Spleen (tissue), 11 donors: Measurements from ENCODE around the gene KIF6. TPM values are rescaled to one million over a fixed set of nuclear protein-coding genes. Genes with fewer than 3 reads are reported as not detected.

ENCODE experiments used
- DNase-seq: peaks from one replicate; pipeline ENCODE4 v3.0.0-alpha.2; 2020
- H3K27ac ChIP-seq, 8 donors: fragments of 200-600 bp; sonication (generic) in 7 of 8; 1 replicate in 4 of 8; 2 replicates in 4 of 8; pipeline versions ENCODE4 v1.5.0 to v1.8.0; 2016 to 2021; ENCODE audit warnings: inconsistent platforms in 4 of 8, mild to moderate bottlenecking in 4 of 8, moderate library complexity in 1 of 8
- H3K27me3 ChIP-seq, 7 donors: fragments of 200-600 bp; sonication (generic) in 6 of 7; replicated peaks in 1 of 7; 1 replicate in 4 of 7; 2 replicates in 3 of 7; pipeline versions ENCODE4 v1.5.0 to v1.8.0; 2016 to 2021; ENCODE audit warnings: inconsistent platforms in 3 of 7, mild to moderate bottlenecking in 1 of 7
- H3K36me3 ChIP-seq, 6 donors: fragments of 200-600 bp; sonication (generic) in 5 of 6; 1 replicate in 4 of 6; 2 replicates in 2 of 6; pipeline versions ENCODE4 v1.5.0 to v1.8.0; 2016 to 2021; ENCODE audit warnings: inconsistent platforms in 2 of 6
- H3K4me1 ChIP-seq, 6 donors: fragments of 200-600 bp; sonication (generic) in 5 of 6; 1 replicate in 3 of 6; 2 replicates in 3 of 6; pipeline versions ENCODE4 v1.5.0 to v1.8.0; 2016 to 2021; ENCODE audit warnings: inconsistent platforms in 3 of 6
- H3K4me3 ChIP-seq, 8 donors: fragments of 200-600 bp; sonication (generic) in 7 of 8; 1 replicate in 4 of 8; 2 replicates in 4 of 8; pipeline versions ENCODE4 v1.5.0 to v1.8.0; 2016 to 2021; ENCODE audit warnings: inconsistent platforms in 4 of 8, mild to moderate bottlenecking in 4 of 8, moderate library complexity in 2 of 8
- H3K9me3 ChIP-seq, 8 donors: fragments of 200-600 bp; sonication (generic) in 7 of 8; 1 replicate in 4 of 8; 2 replicates in 4 of 8; pipeline versions ENCODE4 v1.5.0 to v1.8.0; 2016 to 2021; ENCODE audit warnings: inconsistent platforms in 4 of 8
- CTCF ChIP-seq, 11 experiments: fragments of 200-600 bp in 7 of 11; fragments of 450-650 bp in 4 of 11; sonication (generic) in 4 of 11; IDR thresholded peaks in 8 of 11; conservative IDR thresholded peaks in 3 of 11; 1 replicate in 7 of 11; 2 replicates in 4 of 11; pipeline versions ENCODE4 v1.4.0 to v1.8.0; 2016 to 2021; ENCODE audit warnings: antibody characterized with exemption in 11 of 11, inconsistent platforms in 4 of 11, mild to moderate bottlenecking in 1 of 11
- POLR2A ChIP-seq, 3 donors: fragments of 450-650 bp; IDR thresholded peaks; one replicate each; pipeline ENCODE4 v1.5.1; 2017; ENCODE audit warnings: antibody characterized with exemption in 3 of 3, mild to moderate bottlenecking in 1 of 3
- POLR2AphosphoS5 ChIP-seq, 3 donors: sonication (generic); formaldehyde crosslinking; IDR thresholded peaks; one replicate each; pipeline ENCODE4 v1.5.1; 2017; ENCODE audit warnings: antibody characterized with exemption in 3 of 3
- WGBS, 5 donors: extraction: QIAGEN DNeasy Blood & Tissue Kit in 3 of 5; methylation state at CpG; one replicate each; pipeline versions ENCODE4 v1.1.5 to v1.1.7; 2013 to 2018; 5-methylcytosine and 5-hydroxymethylcytosine counted together
- intact Hi-C: fragments of 100-400 bp; cut with DNase I; formaldehyde crosslinking; loops from one replicate; pipeline ENCODE4 v1.15.0; 2023; ENCODE audit warnings: low total_unique reads
- polyA plus RNA-seq, 3 donors: library from polyadenylated mRNA; stranded (reverse); fragments of 200-250 nt; gene quantifications; one replicate each; pipeline ENCODE4 v1.2.1, GENCODE V29; 2013
- total RNA-seq, 7 donors: library from RNA; depleted of rRNA in 3 of 7; stranded (reverse); fragments of >200 nt in 3 of 7; fragmentation: NEBNext Ultra II Directional in 4 of 7; extraction: Animal tissue kit (Norgen Biotek cat#: 25700) in 4 of 7; gene quantifications; one replicate each; pipeline versions ENCODE4 v1.1.0 to v1.2.1, GENCODE V29; 2016 to 2021
- donor health status: healthy with polysubstance abuse.
- donor health status: DM: no; HTN: no; CAD: no; lungs with moderate emphysema.
- donor health status: DM: no; HTN: no; CAD: no.
- donor health status: Bipolar disorder and iron deficiency.
- donor health status: healthy.
- donor health status: DM: no; HTN: no; CAD: no.
- donor health status: DM: yes; HTN: yes; CAD: no.

The KIF6 gene
- total and polyA plus RNA-seq, 10 donors, result 0.10 to 0.75 (median 0.24) TPM; not detected in 3

DNA sequence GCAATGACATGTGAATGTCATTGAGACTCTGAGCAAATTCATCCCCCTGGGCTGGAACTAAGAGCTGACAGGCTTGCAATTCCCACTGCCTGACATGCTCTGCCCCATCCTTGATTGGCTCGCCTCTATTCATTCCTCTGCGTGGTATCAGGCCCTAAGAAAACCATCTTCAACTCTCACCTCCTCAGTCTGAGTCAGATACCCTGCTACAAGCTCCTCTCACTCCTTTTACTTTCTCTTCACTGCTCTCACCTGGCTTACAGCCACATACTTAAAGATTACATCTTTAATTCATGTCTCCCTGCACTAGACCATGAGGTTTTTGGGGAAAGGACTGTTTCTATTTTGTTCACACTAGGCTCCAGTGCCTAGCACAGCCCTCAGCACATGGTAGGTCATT is 131.6 kb downstream of the KIF6 start:
- no peaks in the 10 kb centered on the region for H3K9me3 ChIP-seq
- DNase-seq, result no peak
- no peaks in the 10 kb centered on the region for H3K36me3 ChIP-seq
- H3K4me1 ChIP-seq, result no peaks in the 10 kb centered on the region
- TF ChIP-seq CTCF (IDR thresholded peaks at IDR 0.05 in 8 of 11, conservative IDR thresholded peaks at IDR 0.05 in 3 of 11) (no peak), POLR2A (IDR thresholded peaks at IDR 0.05) (no peak), POLR2AphosphoS5 (IDR thresholded peaks at IDR 0.05) (no peak)
- no peak overlapping the region for H3K4me3 ChIP-seq
- peaks cover 0 to 15% (median 0%) of the 10 kb centered on the region in 7 donors for H3K27me3 ChIP-seq
- WGBS, 5 donors, result 84 to 98% (median 88%) methylated on average over 2 of the region's 2 CpGs
- no peak overlapping the region for H3K27ac ChIP-seq
- intact Hi-C loops, result no loop called here

- WGBS, 5 donors, result 85 to 91% (median 87%) methylated on average over 5 of the region's 5 CpGs
Measured at GRCh38 chr6:39590871-39591393, 134.3 kb downstream of the KIF6 start.

DNA sequence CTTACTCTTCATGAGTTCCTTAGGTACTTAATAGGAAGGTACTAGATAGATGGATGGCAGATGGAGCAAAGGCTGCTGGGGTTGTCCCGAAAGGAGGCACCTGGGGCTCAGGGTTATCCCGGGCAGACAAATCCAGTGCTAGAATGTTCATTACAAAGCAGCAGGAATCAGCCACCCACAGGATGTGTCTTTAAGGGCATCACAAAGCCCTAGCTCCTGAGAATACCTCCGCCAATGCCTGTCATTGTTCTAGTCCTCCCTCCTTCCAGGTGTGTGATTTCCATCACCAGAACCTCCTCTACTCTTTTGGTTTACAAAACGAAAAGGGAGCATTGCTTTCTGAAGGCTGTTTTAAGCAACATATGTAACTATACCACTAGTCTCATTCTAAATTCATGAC is 138.1 kb downstream of the KIF6 start:
- TF ChIP-seq CTCF (IDR thresholded peaks at IDR 0.05 in 8 of 11, conservative IDR thresholded peaks at IDR 0.05 in 3 of 11), result no peak
- TF ChIP-seq POLR2A (IDR thresholded peaks at IDR 0.05), result no peak
- no peak for TF ChIP-seq POLR2AphosphoS5 (IDR thresholded peaks at IDR 0.05)
- Histone ChIP-seq H3K4me1 (no peaks in the 10 kb centered on the region), H3K27me3 (peaks cover 0 to 11% (median 0%) of the 10 kb centered on the region in 7 donors), H3K9me3 (no peaks in the 10 kb centered on the region), H3K4me3 (no peak overlapping the region), H3K27ac (no peak overlapping the region), H3K36me3 (no peaks in the 10 kb centered on the region)
- intact Hi-C loops, result no loop called here
- WGBS, 5 donors, result 78 to 90% (median 79%) methylated on average over 4 of the region's 4 CpGs
- no peak for DNase-seq

More at GRCh38 chr6:39590871-39591393, 134.3 kb downstream of the KIF6 start:
- Histone ChIP-seq H3K4me1 (no peaks in the 10 kb centered on the region), H3K27me3 (peaks cover 0 to 15% (median 0%) of the 10 kb centered on the region in 7 donors), H3K36me3 (no peaks in the 10 kb centered on the region), H3K4me3 (no peak overlapping the region), H3K9me3 (no peaks in the 10 kb centered on the region), H3K27ac (no peak overlapping the region)
- no peak for DNase-seq
- TF ChIP-seq POLR2AphosphoS5 (IDR thresholded peaks at IDR 0.05), result no peak
- TF ChIP-seq CTCF (IDR thresholded peaks at IDR 0.05 in 8 of 11, conservative IDR thresholded peaks at IDR 0.05 in 3 of 11), result no peak
- no peak for TF ChIP-seq POLR2A (IDR thresholded peaks at IDR 0.05)
- intact Hi-C loops, result no loop called here

GRCh38 chr6:39585641-39586040 is 139.6 kb downstream of the KIF6 start:
- intact Hi-C loops, result no loop called here
- peaks cover 0 to 8% (median 0%) of the 10 kb centered on the region in 7 donors for H3K27me3 ChIP-seq
- H3K9me3 ChIP-seq, result no peaks in the 10 kb centered on the region
- DNase-seq, result no peak
- no peak overlapping the region for H3K4me3 ChIP-seq
- no peaks in the 10 kb centered on the region for H3K4me1 ChIP-seq
- 83 to 95% (median 92%) methylated on average over 2 of the region's 2 CpGs for WGBS, 5 donors
- no peak overlapping the region for H3K27ac ChIP-seq
- no peaks in the 10 kb centered on the region for H3K36me3 ChIP-seq
- TF ChIP-seq CTCF (IDR thresholded peaks at IDR 0.05 in 8 of 11, conservative IDR thresholded peaks at IDR 0.05 in 3 of 11) (no peak), POLR2A (IDR thresholded peaks at IDR 0.05) (no peak), POLR2AphosphoS5 (IDR thresholded peaks at IDR 0.05) (no peak)
